SU-DHL-6 (cell line): ENCODE results near the gene ASPN.
"Not testable (repeated sequence)": the region's sequence is repeated elsewhere in the genome, so short reads cannot be mapped to it uniquely, and the experiment has no call there.

ENCODE experiments used
- EZH2phosphoT487 ChIP-seq: fragments of 200-600 bp; sonication (generic), shearing (Covaris generic); conservative IDR thresholded peaks from 2 replicates; pipeline ENCODE4 v1.6.1; 2018; ENCODE audit warnings: mild to moderate bottlenecking, antibody characterized with exemption, low read length, moderate library complexity, mixed read lengths
- TF ChIP-seq, protein P1 (sequence below): fragments of 200-600 bp; sonication (generic); IDR thresholded peaks from one replicate; pipeline ENCODE4 v1.5.1; 2017; ENCODE audit warnings: antibody characterized with exemption, mild to moderate bottlenecking, low read length, moderate library complexity; ENCODE audit not compliant: insufficient read depth, poor library complexity, severe bottlenecking

- TF ChIP-seq, protein P1, sequence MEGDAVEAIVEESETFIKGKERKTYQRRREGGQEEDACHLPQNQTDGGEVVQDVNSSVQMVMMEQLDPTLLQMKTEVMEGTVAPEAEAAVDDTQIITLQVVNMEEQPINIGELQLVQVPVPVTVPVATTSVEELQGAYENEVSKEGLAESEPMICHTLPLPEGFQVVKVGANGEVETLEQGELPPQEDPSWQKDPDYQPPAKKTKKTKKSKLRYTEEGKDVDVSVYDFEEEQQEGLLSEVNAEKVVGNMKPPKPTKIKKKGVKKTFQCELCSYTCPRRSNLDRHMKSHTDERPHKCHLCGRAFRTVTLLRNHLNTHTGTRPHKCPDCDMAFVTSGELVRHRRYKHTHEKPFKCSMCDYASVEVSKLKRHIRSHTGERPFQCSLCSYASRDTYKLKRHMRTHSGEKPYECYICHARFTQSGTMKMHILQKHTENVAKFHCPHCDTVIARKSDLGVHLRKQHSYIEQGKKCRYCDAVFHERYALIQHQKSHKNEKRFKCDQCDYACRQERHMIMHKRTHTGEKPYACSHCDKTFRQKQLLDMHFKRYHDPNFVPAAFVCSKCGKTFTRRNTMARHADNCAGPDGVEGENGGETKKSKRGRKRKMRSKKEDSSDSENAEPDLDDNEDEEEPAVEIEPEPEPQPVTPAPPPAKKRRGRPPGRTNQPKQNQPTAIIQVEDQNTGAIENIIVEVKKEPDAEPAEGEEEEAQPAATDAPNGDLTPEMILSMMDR, result not testable (repeated sequence)
- not testable (repeated sequence) for TF ChIP-seq EZH2phosphoT487
Measured at GRCh38 chr9:92411157-92411556, 71.1 kb downstream of the ASPN start.
